Bronchial epithelial cell (primary cell): Measurements from ENCODE around the gene RBM47. TPM values are rescaled to one million over a fixed set of nuclear protein-coding genes. Genes with fewer than 3 reads are reported as not detected.

Experiments used
- DNase-seq: peaks from one replicate; pipeline ENCODE4 v3.0.0-alpha.2; 2010; ENCODE audit warnings: low read depth
- FAIRE-seq: peaks from 2 replicates; lab custom pipeline; 2011; peaks lifted over from hg19 to GRCh38; lab: Jason Lieb, UNC
- H3K27me3 ChIP-seq: 2 replicates; pipeline ENCODE4 v1.5.1; 2011; ENCODE audit warnings: low read length; ENCODE audit not compliant: control insufficient read depth, insufficient read depth
- H3K36me3 ChIP-seq: 2 replicates; pipeline ENCODE4 v1.5.1; 2011; ENCODE audit warnings: low read length; ENCODE audit not compliant: control insufficient read depth, insufficient read depth
- H3K4me3 ChIP-seq: 2 replicates; pipeline ENCODE4 v1.5.1; 2011; ENCODE audit warnings: mild to moderate bottlenecking, low read depth, low read length, control low read depth
- total RNA-seq: library from RNA; depleted of rRNA; stranded (reverse); fragments of >200 nt; gene quantifications from 2 replicates; pipeline ENCODE4 v1.2.1, GENCODE V29; 2014
- TF ChIP-seq, protein P1 (sequence below): IDR thresholded peaks from 2 replicates; pipeline ENCODE4 v1.5.1; 2011; ENCODE audit warnings: mild to moderate bottlenecking, moderate library complexity, low read length, control low read depth, inconsistent platforms; ENCODE audit not compliant: insufficient read depth, severe bottlenecking

The RBM47 gene
- total RNA-seq, 1 donor from 2014 or later: 35.0 TPM

DNA sequence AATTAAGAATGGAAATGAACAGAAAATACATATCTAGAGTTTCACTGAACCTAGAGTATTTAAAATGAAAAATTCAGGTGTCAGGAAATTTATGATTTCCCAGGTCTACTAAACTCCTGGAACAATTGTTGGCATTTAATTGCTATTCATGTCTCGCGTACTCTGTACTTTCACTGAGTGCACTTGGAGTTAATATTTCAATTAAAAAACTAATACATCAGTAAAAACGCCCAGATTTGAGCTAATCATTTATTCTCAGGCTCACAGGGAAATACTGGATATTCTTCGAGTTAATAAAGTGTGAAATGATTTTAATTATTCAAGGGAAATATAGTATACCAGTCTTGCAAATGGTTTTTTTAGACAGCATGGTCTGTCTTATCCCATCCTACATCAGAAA is 168.6 kb downstream of the RBM47 start:
- H3K27me3 ChIP-seq: no peaks in the 10 kb centered on the region
- DNase-seq: no peak
- TF ChIP-seq, protein P1, sequence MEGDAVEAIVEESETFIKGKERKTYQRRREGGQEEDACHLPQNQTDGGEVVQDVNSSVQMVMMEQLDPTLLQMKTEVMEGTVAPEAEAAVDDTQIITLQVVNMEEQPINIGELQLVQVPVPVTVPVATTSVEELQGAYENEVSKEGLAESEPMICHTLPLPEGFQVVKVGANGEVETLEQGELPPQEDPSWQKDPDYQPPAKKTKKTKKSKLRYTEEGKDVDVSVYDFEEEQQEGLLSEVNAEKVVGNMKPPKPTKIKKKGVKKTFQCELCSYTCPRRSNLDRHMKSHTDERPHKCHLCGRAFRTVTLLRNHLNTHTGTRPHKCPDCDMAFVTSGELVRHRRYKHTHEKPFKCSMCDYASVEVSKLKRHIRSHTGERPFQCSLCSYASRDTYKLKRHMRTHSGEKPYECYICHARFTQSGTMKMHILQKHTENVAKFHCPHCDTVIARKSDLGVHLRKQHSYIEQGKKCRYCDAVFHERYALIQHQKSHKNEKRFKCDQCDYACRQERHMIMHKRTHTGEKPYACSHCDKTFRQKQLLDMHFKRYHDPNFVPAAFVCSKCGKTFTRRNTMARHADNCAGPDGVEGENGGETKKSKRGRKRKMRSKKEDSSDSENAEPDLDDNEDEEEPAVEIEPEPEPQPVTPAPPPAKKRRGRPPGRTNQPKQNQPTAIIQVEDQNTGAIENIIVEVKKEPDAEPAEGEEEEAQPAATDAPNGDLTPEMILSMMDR: no peak
- no peak overlapping the region for H3K4me3 ChIP-seq
- H3K36me3 ChIP-seq: peaks cover 2% of the 10 kb centered on the region
- no peak for FAIRE-seq

DNA sequence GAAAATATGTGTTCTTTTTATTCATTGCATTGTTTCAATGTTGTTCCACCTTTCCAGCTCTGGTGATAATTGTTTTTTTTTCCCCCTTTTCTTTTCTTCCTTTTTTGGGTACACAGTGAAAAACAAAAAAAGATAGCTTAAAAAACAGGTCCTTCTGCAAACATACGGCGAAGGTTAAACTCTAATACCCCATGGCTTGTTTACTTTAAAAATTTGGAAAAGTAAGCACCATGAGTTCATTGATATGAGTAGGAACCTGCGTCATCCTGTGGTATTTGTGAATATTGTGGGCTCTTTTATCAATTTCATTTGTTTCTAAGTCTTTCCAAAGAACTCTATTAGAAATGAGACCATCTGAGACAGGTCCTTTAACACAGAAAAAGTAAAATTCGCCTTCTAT is 171.0 kb downstream of the RBM47 start:
- Histone ChIP-seq H3K4me3 (no peak overlapping the region), H3K27me3 (no peaks in the 10 kb centered on the region), H3K36me3 (no peaks in the 10 kb centered on the region)
- TF ChIP-seq, protein P1: no peak
- DNase-seq (peak; percentile 46), FAIRE-seq (no peak)

DNA sequence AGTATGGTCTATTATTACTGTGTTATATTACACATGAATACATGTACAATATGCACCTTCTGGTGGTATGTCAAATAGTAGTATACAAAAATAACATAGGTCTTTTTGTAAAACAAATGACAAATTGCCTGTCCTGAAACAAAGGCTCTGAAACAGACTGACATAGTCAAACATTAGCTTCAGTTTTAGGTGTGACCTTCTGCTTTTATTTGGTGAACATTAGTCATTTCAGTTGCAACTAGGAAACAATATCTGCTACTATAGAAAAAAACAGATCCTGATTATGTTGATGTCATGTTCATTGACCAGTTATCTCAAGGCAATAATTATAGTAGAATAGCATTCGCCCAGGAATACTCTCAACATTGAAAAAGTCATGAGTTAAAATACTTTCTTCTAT is 171.6 kb downstream of the RBM47 start:
- TF ChIP-seq, protein P1: no peak
- FAIRE-seq (no peak), DNase-seq (peak; percentile 65)
- H3K4me3 ChIP-seq: no peak overlapping the region
- no peaks in the 10 kb centered on the region for H3K36me3 ChIP-seq
- no peaks in the 10 kb centered on the region for H3K27me3 ChIP-seq

DNA sequence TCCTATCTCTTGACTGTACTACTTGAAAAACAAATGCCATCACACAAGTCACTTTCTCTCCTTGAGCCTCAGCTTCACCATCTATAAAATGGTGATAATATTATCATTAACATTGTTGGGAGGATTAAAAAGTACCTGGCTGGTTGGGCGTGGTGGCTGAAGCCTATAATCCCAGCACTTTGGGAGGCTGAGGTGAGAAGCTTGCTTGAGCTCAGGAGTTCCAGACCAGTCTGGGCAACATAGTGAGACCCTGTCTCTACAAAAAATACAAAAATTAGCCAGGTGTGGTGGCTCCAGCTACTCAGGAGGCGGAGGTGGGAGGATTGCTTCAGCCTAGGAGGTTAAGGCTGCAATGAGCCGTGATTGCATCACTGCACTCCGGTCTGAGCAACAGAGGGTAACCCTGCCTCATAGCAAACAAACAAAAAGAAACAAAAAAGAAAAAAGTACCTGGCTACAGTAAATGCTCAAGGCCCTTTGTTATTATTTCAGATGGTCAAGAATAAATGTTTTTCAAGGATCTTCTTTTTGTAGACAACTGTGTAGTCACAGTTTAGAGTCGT is 174.2 kb downstream of the RBM47 start:
- Histone ChIP-seq H3K27me3 (no peaks in the 10 kb centered on the region), H3K4me3 (no peak overlapping the region), H3K36me3 (no peaks in the 10 kb centered on the region)
- peak; percentile 87 for DNase-seq
- TF ChIP-seq, protein P1: no peak
- FAIRE-seq: no peak

DNA sequence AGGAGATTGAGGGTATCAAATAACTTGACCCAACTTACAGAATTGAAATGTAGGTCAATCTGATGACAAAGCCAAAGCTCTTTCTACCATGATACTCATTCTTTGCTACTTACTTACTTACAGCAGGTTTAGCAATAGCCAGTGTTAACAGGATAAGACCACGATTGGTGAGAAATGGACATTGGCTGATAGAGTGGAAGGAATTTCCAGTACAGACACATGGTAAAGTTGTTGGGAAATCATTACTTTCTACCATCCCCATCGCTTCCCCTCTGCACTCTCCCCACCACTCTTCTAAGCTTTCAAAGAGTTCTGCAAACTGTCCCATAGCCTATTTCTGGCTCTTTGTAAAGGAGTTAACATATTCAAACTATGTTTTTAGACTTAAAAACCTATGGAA is 174.8 kb downstream of the RBM47 start:
- TF ChIP-seq, protein P1: no peak
- FAIRE-seq: no peak
- no peaks in the 10 kb centered on the region for H3K36me3 ChIP-seq
- H3K27me3 ChIP-seq: no peaks in the 10 kb centered on the region
- no peak overlapping the region for H3K4me3 ChIP-seq
- DNase-seq: no peak

DNA sequence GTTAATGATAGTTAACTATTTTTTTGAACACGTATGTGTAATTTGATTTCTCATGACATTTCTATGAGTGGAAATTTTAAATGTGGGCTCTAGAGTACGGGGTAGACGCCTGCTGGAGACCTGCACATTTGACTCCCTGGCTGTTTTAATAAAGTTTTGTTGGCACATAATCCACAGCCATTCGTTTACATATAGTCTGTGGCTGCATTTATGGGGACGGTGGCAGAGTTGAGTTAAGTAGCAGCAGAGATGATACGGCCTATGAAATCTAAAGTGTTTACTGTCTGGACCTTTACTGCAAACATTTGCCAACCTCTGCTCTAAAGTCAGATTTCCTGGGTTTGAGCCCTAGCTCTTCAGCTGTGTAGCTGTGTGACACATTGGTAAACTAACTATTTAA is 175.8 kb downstream of the RBM47 start:
- TF ChIP-seq, protein P1: no peak
- no peak for FAIRE-seq
- Histone ChIP-seq H3K4me3 (no peak overlapping the region), H3K27me3 (no peaks in the 10 kb centered on the region), H3K36me3 (no peaks in the 10 kb centered on the region)
- DNase-seq: no peak
